A549 (cell line): ENCODE results near the gene OGFR. TPM values are rescaled to one million over a fixed set of nuclear protein-coding genes. Genes with fewer than 3 reads are reported as not detected.
A peak's percentile ranks its signal among the peaks of the same experiment; 100 is the strongest.

Experiments
- ATAC-seq, 2 experiments: fragments of 200-7000 bp in 1 of 2; fragments of >200 bp in 1 of 2; cut with Nextera tagmentation in 1 of 2; cut with Tn5 transposase in 1 of 2; 3 replicates each; pipeline versions ENCODE4 v1.8.0 to v1.9.1; 2018 to 2020; ENCODE audit warnings: mild to moderate bottlenecking in 1 of 2, moderate library complexity in 1 of 2
- CTCF ChIA-PET: fragments of 300-600 bp; sonication (Branson Sonifier 250); formaldehyde crosslinking; extraction: SDS; loops from one replicate; lab custom pipeline; 2021; ENCODE audit warnings: antibody characterized with exemption, inconsistent platforms; lab: Yijun Ruan, JAX
- POLR2A ChIA-PET: fragments of 350-600 bp; formaldehyde crosslinking; extraction: SDS; loops from one replicate; lab custom pipeline; 2021; ENCODE audit warnings: antibody characterized with exemption, inconsistent platforms; lab: Yijun Ruan, JAX
- DNase-seq, 2 experiments: peaks; one replicate each; pipeline versions ENCODE4 v3.0.0 to v3.0.0-alpha.2; 2011 to 2016; ENCODE audit warnings: low read depth in 1 of 2, low spot score in 1 of 2
- FAIRE-seq: peaks from 2 replicates; lab custom pipeline; 2011; peaks lifted over from hg19 to GRCh38; lab: Jason Lieb, UNC
- H3K27ac ChIP-seq, 2 experiments: fragments of >200 bp; sonication (Bioruptor Twin); formaldehyde crosslinking; 3 replicates each; pipeline ENCODE4 v1.5.1; 2016 to 2017
- H3K4me1 ChIP-seq: fragments of >200 bp; sonication (Bioruptor Twin); formaldehyde crosslinking; 3 replicates; pipeline ENCODE4 v1.6.1; 2016
- H3K4me2 ChIP-seq: fragments of >200 bp; sonication (Bioruptor Twin); formaldehyde crosslinking; 3 replicates; pipeline ENCODE4 v1.6.1; 2016
- H3K4me3 ChIP-seq: fragments of >200 bp; sonication (Bioruptor Twin); formaldehyde crosslinking; 3 replicates; pipeline ENCODE4 v1.5.1; 2016
- H3K9me3 ChIP-seq: fragments of >200 bp; sonication (Bioruptor Twin); formaldehyde crosslinking; 3 replicates; pipeline ENCODE4 v1.6.1; 2016
- BCL3 ChIP-seq: fragments of >200 bp; sonication (Bioruptor Twin); formaldehyde crosslinking; IDR thresholded peaks from 3 replicates; pipeline ENCODE4 v1.6.1; 2016
- BHLHE40 ChIP-seq: IDR thresholded peaks from 2 replicates; pipeline ENCODE4 v1.6.1; 2012; ENCODE audit warnings: low read depth, low read length, inconsistent platforms
- CHD4 ChIP-seq: fragments of 200-600 bp; sonication (generic); IDR thresholded peaks from 2 replicates; pipeline ENCODE4 v1.6.1; 2016; ENCODE audit warnings: antibody characterized with exemption, mild to moderate bottlenecking, borderline replicate concordance
- CTCF ChIP-seq: fragments of >200 bp; sonication (Bioruptor Twin); formaldehyde crosslinking; IDR thresholded peaks from 3 replicates; pipeline ENCODE4 v1.5.1; 2016
- EHMT2 ChIP-seq: fragments of 200-600 bp; sonication (generic); IDR thresholded peaks from 2 replicates; pipeline ENCODE4 v1.6.1; 2016; ENCODE audit warnings: antibody characterized with exemption, low read depth, mild to moderate bottlenecking, moderate library complexity
- ELK1 ChIP-seq: fragments of 150-350 bp; IDR thresholded peaks from 2 replicates; pipeline ENCODE4 v1.6.1; 2014; ENCODE audit warnings: low read depth, mild to moderate bottlenecking, low read length
- ESRRA ChIP-seq: fragments of 150-350 bp; IDR thresholded peaks from 2 replicates; pipeline ENCODE4 v1.6.1; 2014; ENCODE audit warnings: mild to moderate bottlenecking, low read length, borderline replicate concordance
- FOXS1 ChIP-seq: fragments of 250-450 bp; sonication (Bioruptor Pico); IDR thresholded peaks from 2 replicates; pipeline ENCODE4 v1.5.0; 2020; ENCODE audit warnings: mild to moderate bottlenecking, moderate library complexity
- JUN ChIP-seq, 2 experiments: fragments of >200 bp; sonication (Bioruptor Twin); formaldehyde crosslinking; IDR thresholded peaks; 2 replicates in 1 of 2; 3 replicates in 1 of 2; pipeline ENCODE4 v1.6.1; 2016 to 2017
- JUNB ChIP-seq: fragments of >200 bp; sonication (Bioruptor Twin); formaldehyde crosslinking; IDR thresholded peaks from 2 replicates; pipeline ENCODE4 v1.6.1; 2016
- MAZ ChIP-seq: fragments of 150-350 bp; IDR thresholded peaks from 2 replicates; pipeline ENCODE4 v1.6.1; 2014; ENCODE audit warnings: antibody characterized with exemption, low read depth, low read length, borderline replicate concordance
- MYC ChIP-seq: IDR thresholded peaks from 2 replicates; pipeline ENCODE4 v1.6.1; 2012; ENCODE audit warnings: mild to moderate bottlenecking, inconsistent platforms, low read length, improper control_type of control experiment, borderline replicate concordance
- NFE2L2 ChIP-seq: fragments of 150-350 bp; conservative IDR thresholded peaks from 2 replicates; pipeline ENCODE4 v1.6.1; 2014; ENCODE audit warnings: low read length
- PBX3 ChIP-seq: IDR thresholded peaks from 2 replicates; pipeline ENCODE4 v1.6.1; 2012
- PHF8 ChIP-seq: fragments of 200-600 bp; sonication (generic); IDR thresholded peaks from 2 replicates; pipeline ENCODE4 v1.6.1; 2016; ENCODE audit warnings: low read depth, mild to moderate bottlenecking, antibody characterized with exemption, moderate library complexity, borderline replicate concordance
- RAD21 ChIP-seq, 2 experiments: fragments of >200 bp in 1 of 2; sonication (Bioruptor Twin) in 1 of 2; formaldehyde crosslinking in 1 of 2; IDR thresholded peaks in 1 of 2; conservative IDR thresholded peaks in 1 of 2; 2 replicates in 1 of 2; 3 replicates in 1 of 2; pipeline ENCODE4 v1.6.1; 2012 to 2018; ENCODE audit warnings: inconsistent platforms in 1 of 2
- RARB ChIP-seq: fragments of 250-450 bp; sonication (Bioruptor Pico); IDR thresholded peaks from 2 replicates; pipeline ENCODE4 v1.8.0; 2021; ENCODE audit warnings: mild to moderate bottlenecking, moderate library complexity
- RFX5 ChIP-seq: fragments of 450-650 bp; IDR thresholded peaks from 2 replicates; pipeline ENCODE4 v1.7.1; 2014; ENCODE audit warnings: antibody characterized with exemption, mild to moderate bottlenecking, moderate library complexity
- SMC3 ChIP-seq: fragments of >200 bp; sonication (Bioruptor Twin); formaldehyde crosslinking; IDR thresholded peaks from 3 replicates; pipeline ENCODE4 v1.6.1; 2018; ENCODE audit warnings: inconsistent platforms
- USF2 ChIP-seq: fragments of 450-650 bp; IDR thresholded peaks from 2 replicates; pipeline ENCODE4 v1.6.1; 2014; ENCODE audit warnings: antibody characterized with exemption
- ZC3H11A ChIP-seq: fragments of 450-650 bp; IDR thresholded peaks from 2 replicates; pipeline ENCODE4 v1.6.1; 2014; ENCODE audit warnings: antibody characterized with exemption, mild to moderate bottlenecking
- ZNF302 ChIP-seq: fragments of 250-450 bp; sonication (Bioruptor Pico); IDR thresholded peaks from 2 replicates; pipeline ENCODE4 v1.9.0; 2021; ENCODE audit warnings: inconsistent platforms, mild to moderate bottlenecking, moderate library complexity
- ZSCAN20 ChIP-seq: fragments of 250-450 bp; sonication (Bioruptor Pico); IDR thresholded peaks from 2 replicates; pipeline ENCODE4 v1.8.0; 2022; ENCODE audit warnings: mild to moderate bottlenecking, moderate library complexity
- WGBS: methylation state at CpG from one replicate; pipeline ENCODE4 v1.1.6; 2017; ENCODE audit errors: missing lambda C conversion rate; 5-methylcytosine and 5-hydroxymethylcytosine counted together
- polyA plus RNA-seq, 4 experiments: library from polyadenylated mRNA; depleted of rRNA in 3 of 4; stranded (reverse); fragments of >200 nt; fragmentation: RNase III in 1 of 4; extraction: RNeasy Plus Mini Kit Qiagen cat#74134 plus additional on column Dnase treatment in 1 of 4; gene quantifications; 2 replicates in 3 of 4; 3 replicates in 1 of 4; pipeline ENCODE4 v1.2.3, GENCODE V29; 2011 to 2017

Gene OGFR
- polyA plus RNA-seq, 2 of the 4 experiments (the other 2 are of a cell fraction): 15.9 to 35.6 TPM

GRCh38 chr20:62828511-62829230 is 24.0 kb downstream of the OGFR start:
- H3K9me3 ChIP-seq: no peaks in the 10 kb centered on the region
- TF ChIP-seq FOXS1 (CRISPR knock-in tag) (no peak), PBX3 (no peak), MYC (no peak), EHMT2 (no peak), RFX5 (no peak), ZSCAN20 (CRISPR knock-in tag) (no peak), RARB (CRISPR knock-in tag) (no peak), SMC3 (no peak), RAD21 (conservative IDR thresholded peaks at IDR 0.05 in 1 of 2, IDR thresholded peaks at IDR 0.05 in 1 of 2) (no peak), CHD4 (no peak), JUN (IDR thresholded peaks at IDR 0.05) (no peak), MAZ (no peak), BHLHE40 (no peak)
- TF ChIP-seq, all 56 proteins: peak for 0
- ATAC-seq (no peak), DNase-seq (no peak), FAIRE-seq (no peak)
- Histone ChIP-seq H3K4me2 (no peak overlapping the region), H3K27ac (peak overlapping the region; percentile 14 to 30; a peak in 2 of 6 replicates), H3K4me1 (peaks cover 23% of the 10 kb centered on the region), H3K4me3 (no peak overlapping the region)
- WGBS: 76% methylated on average over 17 of the region's 29 CpGs
- CTCF ChIA-PET: interaction anchor here (0.8 to 1.6 kb wide), 4 partner anchors 8 to 159 kb away, joined by 3 to 4 read pairs (median 3); no protein-coding TSS in a partner anchor
- POLR2A ChIA-PET: no interaction called here

- H3K4me2 ChIP-seq: no peak overlapping the region
- TF ChIP-seq BCL3 (no peak), PHF8 (no peak), USF2 (no peak), PBX3 (no peak), NFE2L2 (no peak), JUN (IDR thresholded peaks at IDR 0.05) (no peak), ZC3H11A (no peak), ELK1 (no peak), ESRRA (no peak), MYC (no peak), JUNB (no peak), ZNF302 (CRISPR knock-in tag) (no peak), RAD21 (conservative IDR thresholded peaks at IDR 0.05 in 1 of 2, IDR thresholded peaks at IDR 0.05 in 1 of 2) (no peak), CTCF (no peak)
- TF ChIP-seq, all 56 proteins: peak for 0
- CTCF ChIA-PET: interaction anchor here (0.8 to 1.1 kb wide), 2 partner anchors 13 to 21 kb away, joined by 3 read pairs; no protein-coding TSS in a partner anchor
- H3K9me3 ChIP-seq: no peaks in the 10 kb centered on the region
- DNase-seq (no peak), FAIRE-seq (no peak), ATAC-seq (no peak)
- H3K27ac ChIP-seq: peak overlapping the region in 1 of 2 experiments; percentile 61; a peak in 2 of 6 replicates
- POLR2A ChIA-PET: no interaction called here
- H3K4me3 ChIP-seq: no peak overlapping the region
- WGBS: 94% methylated on average over 12 of the region's 32 CpGs
- H3K4me1 ChIP-seq: peaks cover 19% of the 10 kb centered on the region
Measured at GRCh38 chr20:62829231-62830230, 24.9 kb downstream of the OGFR start.
